ENCODE data around the gene EID2B. TPM values are rescaled to one million over a fixed set of nuclear protein-coding genes. Genes with fewer than 3 reads are reported as not detected.

The EID2B gene
- polyA plus RNA-seq, 4 donors, result 4.2 to 5.3 (median 4.5) TPM

DNA sequence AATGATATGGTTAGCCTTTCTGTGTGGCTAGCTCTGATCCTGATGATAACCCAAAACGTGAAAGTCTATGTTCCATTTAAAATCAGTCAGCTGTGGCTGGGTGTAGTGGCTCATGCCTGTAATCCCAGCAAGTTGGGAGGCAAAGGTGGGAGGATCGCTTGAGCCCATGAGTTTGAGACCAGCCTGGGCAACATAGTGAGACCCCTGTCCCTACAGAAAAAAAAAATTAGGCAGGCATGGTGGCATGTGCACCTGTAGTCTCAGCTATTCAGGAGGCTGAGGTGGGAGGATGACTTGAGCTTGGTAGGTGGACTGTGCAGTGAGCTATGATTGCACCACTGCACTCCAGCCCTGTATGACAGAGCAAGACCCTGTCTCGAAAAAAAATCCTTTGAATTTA lies 1.1 kb upstream of the EID2B start:
- no peak for DNase-seq (ENCODE audit: low read depth in 4 of 4, low spot score in 3 of 4)

GRCh38 chr19:39533003-39533512 lies 406 bp upstream of the EID2B start:
- DNase-seq (ENCODE audit: low read depth in 4 of 4, low spot score in 3 of 4), result no peak

DNA sequence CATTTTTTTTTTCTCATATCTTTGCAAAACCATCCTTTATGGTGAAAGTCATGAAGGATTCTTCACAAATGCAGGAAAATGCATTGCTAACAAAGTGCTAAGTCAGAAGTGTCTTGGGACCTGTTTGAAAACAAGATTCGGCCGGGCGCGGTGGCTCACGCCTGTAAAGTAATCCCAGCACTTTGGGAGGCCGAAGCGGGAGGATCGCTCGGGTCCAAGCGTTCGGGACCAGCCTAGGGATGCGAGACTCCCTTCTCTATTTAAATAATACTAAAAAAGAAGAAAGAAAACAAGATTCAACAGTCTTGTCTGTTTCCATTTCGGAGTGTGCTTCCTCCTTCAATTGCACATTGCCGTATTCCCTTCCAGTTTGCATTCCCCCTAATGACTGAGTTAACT lies 819 bp downstream of the EID2B start:
- DNase-seq (ENCODE audit: low read depth in 4 of 4, low spot score in 3 of 4), result no peak

DNA sequence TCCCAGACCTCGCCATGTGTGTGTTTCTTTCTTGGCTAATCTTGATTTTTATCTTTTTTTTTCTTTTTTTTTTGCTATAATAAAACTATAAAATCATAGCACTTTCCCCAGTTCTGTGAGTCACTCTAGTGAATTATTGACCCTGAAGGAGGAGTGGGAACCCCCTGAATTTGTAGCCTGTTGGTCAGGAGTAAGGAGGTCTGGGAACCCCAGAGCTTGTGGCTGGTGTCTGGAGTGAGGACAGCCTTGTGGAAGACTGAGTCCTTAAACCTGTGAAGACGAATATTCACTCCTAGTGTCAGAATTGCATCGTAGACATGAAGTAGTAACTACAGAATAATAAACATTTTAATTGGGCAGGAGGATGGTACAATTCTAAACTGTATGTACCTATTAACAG lies 7.4 kb downstream of the EID2B start:
- DNase-seq (ENCODE audit: low read depth in 4 of 4, low spot score in 3 of 4), result no peak

DNA sequence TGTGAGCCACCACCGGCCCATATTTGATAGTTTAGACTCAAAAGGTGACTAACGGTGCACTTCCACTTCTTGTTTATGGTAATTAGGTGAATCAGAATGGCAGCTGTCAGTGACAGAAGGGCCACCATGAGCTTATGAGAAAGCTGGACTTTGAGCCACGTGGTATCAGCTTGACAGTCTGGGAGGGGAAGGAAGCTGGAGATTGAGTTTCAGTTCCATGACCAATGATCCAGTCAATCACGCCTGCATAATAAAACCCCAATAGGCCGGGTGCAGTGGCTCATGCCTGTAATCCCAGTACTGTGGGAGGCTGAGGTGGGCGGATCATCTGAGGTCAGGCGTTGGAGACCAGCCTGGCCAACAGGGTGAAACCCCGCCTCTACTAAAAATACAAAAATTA lies 8.2 kb downstream of the EID2B start:
- DNase-seq (ENCODE audit: low read depth in 4 of 4, low spot score in 3 of 4), result no peak

GRCh38 chr19:39520541-39521484 lies 11.8 kb downstream of the EID2B start:
- DNase-seq (ENCODE audit: low read depth in 4 of 4, low spot score in 3 of 4), result no peak

DNA sequence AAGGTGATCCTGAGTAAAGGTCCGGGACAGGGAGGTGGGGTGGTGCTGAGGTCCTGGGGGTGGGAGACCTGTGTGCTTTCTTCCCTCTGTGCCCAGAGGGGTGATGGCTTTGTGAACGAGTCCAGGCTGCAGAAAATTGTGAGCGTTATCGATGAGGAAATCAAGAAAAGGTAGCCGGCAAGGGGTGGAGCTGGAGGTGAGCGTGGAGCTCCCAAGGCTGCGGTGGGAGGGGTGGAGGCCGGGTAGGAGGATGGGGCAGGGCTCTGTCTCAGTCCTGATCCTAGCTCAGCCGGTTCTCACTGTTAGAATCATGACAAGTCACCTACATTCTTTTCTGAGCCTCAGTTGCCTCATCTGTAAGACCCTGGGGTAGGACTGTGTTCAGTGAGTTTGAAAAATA lies 13.7 kb downstream of the EID2B start:
- DNase-seq (ENCODE audit: low read depth in 4 of 4, low spot score in 3 of 4), result no peak

- DNase-seq (ENCODE audit: low read depth in 4 of 4, low spot score in 3 of 4), result no peak
Measured at GRCh38 chr19:39518458-39518857, 14.2 kb downstream of the EID2B start.

DNA sequence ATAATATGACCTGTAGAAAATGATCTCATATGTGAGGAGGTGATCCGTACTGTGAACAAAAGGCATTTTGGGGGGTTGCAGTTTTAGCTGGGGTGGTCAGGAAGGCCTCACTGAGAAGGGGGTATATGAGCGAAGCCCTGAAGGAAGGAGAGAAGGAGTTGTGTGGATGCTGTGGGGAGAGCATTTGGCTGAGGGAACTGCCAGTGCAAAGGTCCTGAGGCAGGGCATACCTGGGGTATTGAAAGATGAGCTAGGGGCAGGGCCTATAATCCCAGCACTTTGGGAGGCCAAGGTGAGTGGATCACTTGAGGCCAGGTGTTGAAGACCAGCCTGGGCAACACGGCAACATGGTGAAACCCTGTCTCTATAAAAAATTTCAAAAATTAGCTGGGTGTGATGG lies 15.2 kb downstream of the EID2B start:
- no peak for DNase-seq (ENCODE audit: low read depth in 4 of 4, low spot score in 3 of 4)

DNA sequence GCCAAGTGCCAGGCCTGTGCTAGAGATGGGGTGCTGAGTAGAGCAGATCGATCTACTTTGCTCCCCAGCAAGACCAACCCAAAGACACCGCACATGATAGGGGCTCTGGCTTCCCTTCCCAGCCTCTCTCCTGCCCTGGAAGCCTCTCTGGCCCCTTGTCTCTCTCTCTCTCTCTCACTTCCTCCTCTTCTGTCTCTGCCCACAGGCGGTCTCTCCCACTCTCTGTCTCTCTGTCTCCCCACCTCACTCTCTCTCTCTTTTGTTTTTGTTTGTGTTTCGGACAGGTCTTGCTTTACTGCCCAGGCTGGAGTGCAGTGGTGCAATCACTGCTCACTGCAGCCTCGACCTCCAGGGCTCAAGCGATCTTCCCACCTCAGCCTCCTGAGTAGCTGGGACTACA lies 16.4 kb downstream of the EID2B start:
- DNase-seq (ENCODE audit: low read depth in 4 of 4, low spot score in 3 of 4), result no peak

GRCh38 chr19:39515551-39516191 lies 17.0 kb downstream of the EID2B start:
- no peak for DNase-seq (ENCODE audit: low read depth in 4 of 4, low spot score in 3 of 4)

GRCh38 chr19:39514840-39515550 lies 17.7 kb downstream of the EID2B start, which contains the start of gene SELENOV:
TSS of gene SELENOV (plus strand) at chr19:39515139. CDS start at chr19:39515213, 74 bp downstream.
- no peak for DNase-seq (ENCODE audit: low read depth in 4 of 4, low spot score in 3 of 4)

DNA sequence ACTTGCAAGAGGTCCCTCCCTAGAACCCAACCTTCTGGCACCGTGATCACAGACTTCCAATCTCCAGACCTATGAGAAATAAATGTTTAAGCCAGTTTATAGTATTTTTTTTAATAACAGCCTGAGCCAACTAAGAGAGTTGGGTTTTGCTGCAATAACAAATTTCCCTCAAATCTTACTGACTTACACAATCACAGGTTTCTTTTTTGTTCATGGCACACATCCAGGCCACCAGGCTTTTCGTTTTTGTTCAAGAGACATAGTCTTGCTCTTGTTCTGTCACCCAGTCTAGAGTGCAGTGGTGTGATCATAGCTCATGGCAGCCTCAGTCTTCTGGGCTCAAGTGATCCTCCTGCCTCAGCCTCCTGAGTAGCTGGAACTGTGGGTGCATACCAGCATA lies 19.7 kb downstream of the EID2B start:
- no peak for DNase-seq (ENCODE audit: low read depth in 4 of 4, low spot score in 3 of 4)

GRCh38 chr19:39509233-39509632 lies 23.4 kb downstream of the EID2B start:
- no peak for DNase-seq (ENCODE audit: low read depth in 4 of 4, low spot score in 3 of 4)

DNA sequence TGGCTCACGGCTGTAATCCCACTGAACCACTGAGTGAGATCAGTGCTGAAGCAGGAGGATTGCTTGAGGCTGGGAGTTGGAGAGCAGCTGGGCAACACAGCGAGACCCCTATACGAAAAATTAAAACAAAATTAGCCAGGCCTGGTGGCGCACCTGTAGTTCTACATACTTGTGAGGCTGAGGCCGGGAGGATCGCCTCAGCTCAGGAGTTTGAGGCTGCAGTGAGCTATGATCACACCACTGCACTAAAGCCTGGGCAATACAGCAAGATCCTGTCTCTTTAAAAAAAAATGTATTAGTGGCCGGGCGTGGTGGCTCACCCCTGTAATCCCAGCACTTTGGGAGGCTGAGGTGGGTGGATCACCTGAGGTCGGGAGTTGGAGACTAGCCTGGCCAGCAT lies 24.0 kb downstream of the EID2B start:
- DNase-seq (ENCODE audit: low read depth in 4 of 4, low spot score in 3 of 4), result no peak

GRCh38 chr19:39507715-39508364 lies 24.8 kb downstream of the EID2B start:
- no peak for DNase-seq (ENCODE audit: low read depth in 4 of 4, low spot score in 3 of 4)

DNA sequence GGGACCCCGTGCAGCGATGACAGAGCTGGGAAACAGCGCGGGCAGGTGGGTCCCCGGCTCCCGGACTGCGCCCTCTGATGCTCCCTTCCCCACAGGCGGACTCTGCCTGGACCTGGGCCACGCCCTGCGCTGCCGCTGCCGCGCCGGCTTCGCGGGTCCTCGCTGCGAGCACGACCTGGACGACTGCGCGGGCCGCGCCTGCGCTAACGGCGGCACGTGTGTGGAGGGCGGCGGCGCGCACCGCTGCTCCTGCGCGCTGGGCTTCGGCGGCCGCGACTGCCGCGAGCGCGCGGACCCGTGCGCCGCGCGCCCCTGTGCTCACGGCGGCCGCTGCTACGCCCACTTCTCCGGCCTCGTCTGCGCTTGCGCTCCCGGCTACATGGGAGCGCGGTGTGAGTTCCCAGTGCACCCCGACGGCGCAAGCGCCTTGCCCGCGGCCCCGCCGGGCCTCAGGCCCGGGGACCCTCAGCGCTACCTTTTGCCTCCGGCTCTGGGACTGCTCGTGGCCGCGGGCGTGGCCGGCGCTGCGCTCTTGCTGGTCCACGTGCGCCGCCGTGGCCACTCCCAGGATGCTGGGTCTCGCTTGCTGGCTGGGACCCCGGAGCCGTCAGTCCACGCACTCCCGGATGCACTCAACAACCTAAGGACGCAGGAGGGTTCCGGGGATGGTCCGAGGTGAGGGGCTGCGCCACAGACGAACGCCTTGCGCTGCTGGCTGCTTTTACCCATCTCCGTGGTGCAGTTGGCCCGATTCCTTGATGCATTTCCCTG lies 25.5 kb downstream of the EID2B start:
- DNase-seq (ENCODE audit: low read depth in 4 of 4, low spot score in 3 of 4), result no peak

- no peak for DNase-seq (ENCODE audit: low read depth in 4 of 4, low spot score in 3 of 4)
Measured at GRCh38 chr19:39506598-39506943, 26.1 kb downstream of the EID2B start.

DNA sequence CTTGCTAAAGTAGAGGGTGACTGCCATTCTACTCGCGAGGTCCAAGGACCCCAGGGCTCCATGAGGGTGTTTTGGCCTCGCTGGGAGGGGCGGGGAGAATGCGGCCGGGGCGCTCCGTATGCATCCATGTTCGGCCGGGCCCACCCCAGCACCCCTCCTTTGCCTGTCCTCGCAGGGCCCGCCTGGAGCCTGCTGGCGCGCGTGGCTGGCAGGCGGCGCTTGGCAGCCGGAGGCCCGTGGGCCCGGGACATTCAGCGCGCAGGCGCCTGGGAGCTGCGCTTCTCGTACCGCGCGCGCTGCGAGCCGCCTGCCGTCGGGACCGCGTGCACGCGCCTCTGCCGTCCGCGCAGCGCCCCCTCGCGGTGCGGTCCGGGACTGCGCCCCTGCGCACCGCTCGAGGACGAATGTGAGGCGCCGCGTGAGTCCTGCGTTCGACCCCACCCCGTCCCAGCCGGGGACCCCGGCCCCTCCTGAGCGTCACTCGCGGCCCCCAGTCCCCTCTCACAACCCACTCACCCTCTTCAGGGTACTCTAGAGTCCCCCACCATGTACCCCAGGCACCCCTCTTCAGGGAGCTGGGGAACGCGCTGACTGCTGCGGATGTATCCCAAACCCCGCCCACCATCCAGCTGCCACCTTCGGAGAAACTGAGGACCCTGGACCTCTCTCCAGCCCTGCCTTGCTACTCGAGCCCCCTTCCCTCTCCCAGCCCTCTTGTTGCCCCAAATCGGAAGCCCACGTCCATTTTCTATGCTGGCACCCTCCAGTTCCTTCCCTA lies 29.8 kb downstream of the EID2B start:
- DNase-seq (ENCODE audit: low read depth in 4 of 4, low spot score in 3 of 4), result no peak
